Ramos (cell line): ENCODE measurements around the gene MSH3.
"Not testable (repeated sequence)": the region's sequence is repeated elsewhere in the genome, so short reads cannot be mapped to it uniquely, and the experiment has no call there.

Experiments
- in situ Hi-C: fragments of 300-500 bp; cut with MboI; formaldehyde crosslinking; loops from one replicate; pipeline ENCODE4 v1.14.3; 2022; ENCODE audit warnings: low sequenced_read_pairs; ENCODE audit not compliant: unreplicated experiment

Gene MSH3

GRCh38 chr5:80747922-80748321 lies 93.5 kb downstream of the MSH3 start:
- in situ Hi-C loops: no loop called here

DNA sequence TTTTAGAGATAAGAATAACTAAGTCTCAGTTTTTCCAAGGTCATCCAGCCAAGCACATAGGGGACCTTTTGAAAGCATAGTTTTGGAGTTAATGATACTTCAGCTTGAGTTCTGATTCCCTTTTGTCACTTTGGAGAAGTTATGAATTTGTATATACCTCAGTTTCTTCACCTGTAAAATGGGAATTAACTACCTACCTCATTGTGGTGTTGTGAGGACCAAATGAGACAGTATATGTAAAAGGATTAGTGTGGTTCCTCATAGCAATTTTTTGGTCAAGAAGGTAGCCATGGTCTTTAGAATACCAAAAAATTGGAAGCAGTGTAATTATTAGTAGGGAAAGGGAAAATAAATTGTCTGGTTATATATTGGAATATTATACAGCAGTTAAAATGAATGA lies 98.0 kb downstream of the MSH3 start:
- in situ Hi-C loops: no loop called here

DNA sequence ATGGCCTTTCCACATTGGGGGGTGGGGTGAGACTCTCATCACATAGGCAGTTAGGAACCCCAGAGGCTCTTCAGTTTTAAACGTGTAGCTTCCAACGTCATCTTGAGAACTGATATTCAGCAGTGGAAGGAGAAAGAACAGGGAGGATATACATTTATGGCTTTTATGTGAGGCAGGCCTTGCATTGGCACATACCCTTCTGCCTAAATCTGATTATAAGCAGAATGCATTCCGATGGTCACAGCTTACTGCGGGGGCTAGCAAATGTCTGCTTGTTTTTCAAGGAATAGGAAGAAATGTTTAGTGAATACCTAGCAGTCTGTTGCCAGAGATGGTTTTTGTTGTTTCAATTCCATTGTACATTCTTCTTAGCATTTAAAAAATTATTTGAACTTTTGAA lies 99.3 kb downstream of the MSH3 start:
- in situ Hi-C loops: no loop called here

DNA sequence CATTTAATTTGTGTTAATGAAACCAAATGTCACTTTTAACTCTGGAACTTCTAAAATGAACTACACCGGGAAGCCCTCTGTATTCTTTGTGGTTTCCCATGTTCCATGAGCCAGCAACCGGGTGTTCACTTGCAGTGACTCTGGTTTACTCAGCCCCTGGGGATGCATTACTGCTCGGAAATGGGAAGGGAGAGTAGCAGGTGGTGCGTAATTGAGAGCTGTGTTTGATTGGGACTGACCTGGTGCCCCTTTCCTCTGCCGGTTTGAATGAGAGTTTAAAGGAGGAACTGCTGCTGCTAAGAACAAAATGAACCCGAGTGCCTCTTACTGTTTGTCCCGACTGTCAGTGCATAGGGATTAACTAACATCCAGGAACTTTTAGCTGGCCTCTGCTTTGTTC lies 100.4 kb downstream of the MSH3 start:
- in situ Hi-C loops: no loop called here

DNA sequence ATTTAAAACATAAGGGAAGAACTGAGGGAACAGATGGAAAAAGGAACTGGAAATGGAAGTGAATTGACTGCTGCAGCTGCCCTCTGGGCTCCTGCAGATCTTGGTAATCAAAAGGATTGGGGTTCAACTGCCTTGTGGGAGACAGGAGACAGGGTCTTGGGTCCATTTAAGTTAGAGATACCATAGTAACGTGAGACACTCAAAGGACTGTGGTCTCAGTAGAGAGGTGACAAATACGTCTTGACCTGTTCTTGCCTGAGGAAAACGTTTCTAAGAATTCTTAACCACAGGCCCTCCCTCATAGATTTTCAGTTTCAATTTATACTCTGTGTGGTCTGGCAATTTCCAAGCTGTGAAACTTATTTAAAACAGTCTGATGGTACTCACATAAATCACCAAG lies 101.2 kb downstream of the MSH3 start:
- in situ Hi-C loops: no loop called here

DNA sequence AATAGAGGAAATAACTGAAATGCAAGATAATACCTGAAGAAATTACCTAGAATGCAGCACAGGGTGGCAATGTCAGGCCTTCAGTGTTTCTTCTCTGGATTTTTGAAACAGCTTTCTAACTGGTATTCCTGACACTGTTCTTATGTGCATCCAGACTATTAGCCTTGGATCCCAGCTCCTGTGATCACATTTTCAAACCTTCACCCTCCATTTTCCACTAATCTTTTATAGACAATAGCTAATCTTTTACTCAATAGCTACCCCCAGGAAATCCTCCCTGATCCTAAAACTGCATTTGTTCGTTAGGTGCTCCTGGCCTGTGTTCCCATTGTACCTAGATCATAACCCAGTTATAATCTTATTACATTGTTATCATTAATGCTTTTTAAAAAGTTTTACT lies 101.8 kb downstream of the MSH3 start:
- in situ Hi-C loops: no loop called here

GRCh38 chr5:80757290-80757689 lies 102.8 kb downstream of the MSH3 start:
- in situ Hi-C loops: no loop called here

DNA sequence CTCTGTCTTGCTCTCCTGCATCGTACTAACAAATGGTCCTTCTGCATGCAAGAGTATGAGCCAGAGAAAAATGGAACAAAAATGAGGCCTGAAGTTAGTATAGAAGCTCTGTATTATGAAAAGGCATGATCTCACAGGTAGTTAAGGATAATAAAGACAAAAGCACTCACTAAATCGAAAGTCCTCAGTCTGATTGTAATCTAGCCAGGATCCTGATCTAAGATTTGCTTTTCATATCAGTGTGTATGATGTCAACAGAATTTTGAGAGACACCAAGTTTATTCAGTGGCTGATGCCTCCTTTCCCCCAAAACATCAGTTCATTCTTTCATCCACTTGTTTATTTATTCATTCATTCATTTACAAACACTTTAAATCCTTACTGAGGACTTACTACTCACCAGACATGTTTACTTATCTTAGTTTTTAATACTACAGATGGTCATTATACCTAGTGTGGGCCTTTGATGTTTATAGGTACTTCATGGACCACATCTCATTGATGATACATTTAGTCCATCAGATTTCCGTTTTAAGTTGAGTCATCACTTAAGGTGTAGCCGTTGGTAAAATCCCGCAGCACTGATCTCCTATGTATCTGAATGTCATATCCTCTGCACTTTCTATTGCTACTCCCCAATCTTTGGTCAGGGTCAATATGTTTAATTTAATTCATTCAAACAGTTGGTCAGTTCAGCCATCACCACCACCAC lies 105.6 kb downstream of the MSH3 start:
- in situ Hi-C loops: no loop called here

DNA sequence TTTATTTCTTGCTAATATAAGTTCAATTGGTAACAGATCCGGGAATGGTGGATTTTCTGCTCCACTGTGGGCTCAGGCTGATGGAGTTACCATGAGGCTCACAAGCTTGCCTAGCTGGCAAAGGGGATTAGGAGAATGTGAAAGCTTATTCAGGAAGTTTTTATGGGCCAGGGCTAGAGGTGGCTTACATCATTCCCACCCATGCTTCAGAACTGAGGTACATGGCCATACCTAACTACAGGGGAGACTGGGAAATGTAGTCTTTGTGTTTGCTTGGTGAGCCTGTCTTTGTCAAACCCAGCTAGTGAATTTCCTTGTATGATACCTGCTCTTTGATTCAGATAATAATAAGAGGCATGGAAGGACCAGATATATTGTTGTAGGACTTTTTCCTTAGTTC lies 106.2 kb downstream of the MSH3 start:
- in situ Hi-C loops: no loop called here

GRCh38 chr5:80761176-80761575 lies 106.7 kb downstream of the MSH3 start:
- in situ Hi-C loops: no loop called here

DNA sequence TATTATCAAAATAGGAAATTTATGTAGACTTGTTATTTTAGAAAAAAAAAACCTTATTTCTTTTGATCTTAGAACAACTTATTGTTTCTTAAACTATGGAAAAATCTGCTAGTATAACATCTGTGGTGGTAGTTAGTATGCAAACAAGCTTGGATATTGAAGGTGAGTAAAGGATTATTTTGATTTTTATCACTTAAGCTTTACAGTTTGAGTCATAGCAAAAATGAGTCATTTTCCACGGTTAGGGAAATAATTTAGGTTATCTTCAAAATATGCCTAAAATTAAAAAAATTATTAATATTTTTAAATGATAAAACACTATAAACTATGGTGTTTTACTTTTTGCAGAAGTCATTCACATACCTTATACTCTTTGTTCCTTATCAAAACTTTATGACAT lies 107.5 kb downstream of the MSH3 start:
- in situ Hi-C loops: no loop called here

- in situ Hi-C loops: no loop called here
Observed at GRCh38 chr5:80762573-80762972, 108.1 kb downstream of the MSH3 start.

DNA sequence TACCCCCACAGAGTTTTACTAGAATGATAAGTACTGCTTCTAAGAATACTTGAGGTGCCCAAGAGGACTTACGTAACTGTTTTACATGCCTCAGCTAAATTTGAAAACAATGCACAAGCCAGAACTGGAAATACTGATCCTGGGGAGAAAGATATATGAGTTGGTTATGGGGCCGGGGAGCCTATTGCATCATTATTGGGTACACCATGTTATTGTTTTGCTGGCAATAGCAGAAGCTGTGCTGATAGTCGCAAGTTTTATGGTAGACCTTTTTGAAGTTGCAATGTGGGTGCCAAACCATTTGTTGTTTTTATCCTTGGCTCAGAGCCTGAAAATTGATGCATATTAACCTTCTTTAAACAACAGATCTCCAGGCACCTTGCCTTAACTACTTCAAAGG lies 108.8 kb downstream of the MSH3 start:
- in situ Hi-C loops: no loop called here

DNA sequence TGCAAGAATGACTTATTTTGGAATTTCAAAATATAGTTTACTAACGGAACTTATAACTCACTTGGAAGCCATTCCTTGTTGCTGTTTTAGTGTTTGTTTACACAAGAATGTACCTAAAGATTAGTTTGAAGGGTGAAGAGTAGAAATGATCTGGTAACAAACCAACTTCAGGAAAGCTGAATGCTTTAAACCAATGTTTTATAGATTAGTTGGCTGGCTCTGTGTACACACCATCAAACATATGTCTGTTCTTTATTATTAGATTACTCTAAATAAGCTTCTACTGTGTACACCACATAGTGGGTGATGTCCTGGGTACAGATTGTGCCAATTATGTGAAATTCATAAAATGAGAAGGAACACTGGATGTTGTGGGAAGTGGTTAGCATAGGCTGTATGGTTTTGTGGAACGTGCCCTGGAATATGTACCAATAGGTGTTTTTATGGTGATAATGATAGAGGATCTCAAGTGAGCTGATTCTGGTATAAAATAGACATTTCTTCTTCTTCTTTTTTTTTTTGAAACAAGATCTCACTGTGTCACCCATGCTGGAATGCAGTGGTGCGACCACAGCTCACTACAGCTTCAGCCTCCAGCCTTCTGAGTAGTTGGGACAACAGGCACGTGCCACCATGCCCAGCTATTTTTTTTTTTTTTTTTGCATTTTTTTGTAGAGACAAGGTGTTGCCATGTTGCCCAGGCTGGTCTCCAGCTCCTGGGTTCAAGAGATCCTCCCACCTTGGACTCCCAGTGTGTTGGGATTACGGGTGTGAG lies 109.6 kb downstream of the MSH3 start:
- in situ Hi-C loops: no loop called here

GRCh38 chr5:80764786-80765185 lies 110.3 kb downstream of the MSH3 start:
- in situ Hi-C loops: no loop called here

- in situ Hi-C loops: no loop called here
Observed at GRCh38 chr5:80777347-80778287, 123.2 kb downstream of the MSH3 start.

DNA sequence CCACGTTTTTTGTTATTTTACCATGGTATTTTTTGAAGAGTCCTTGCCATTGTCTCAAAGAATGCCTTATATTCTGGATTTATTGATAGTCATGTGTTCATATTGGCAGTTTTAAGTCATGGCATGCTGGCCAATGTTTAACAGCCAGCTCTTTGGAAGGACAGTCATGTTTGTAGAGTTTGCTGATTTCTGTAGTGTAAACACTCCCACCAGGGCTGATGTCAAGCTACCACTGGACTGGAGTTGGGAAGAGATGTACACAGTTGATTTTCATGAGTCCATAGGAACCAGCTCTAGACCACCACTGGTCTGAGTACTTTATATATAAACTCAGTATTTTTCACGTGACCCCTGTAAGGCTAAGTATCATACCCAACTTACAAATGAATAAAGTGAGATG lies 125.6 kb downstream of the MSH3 start:
- in situ Hi-C loops: no loop called here

DNA sequence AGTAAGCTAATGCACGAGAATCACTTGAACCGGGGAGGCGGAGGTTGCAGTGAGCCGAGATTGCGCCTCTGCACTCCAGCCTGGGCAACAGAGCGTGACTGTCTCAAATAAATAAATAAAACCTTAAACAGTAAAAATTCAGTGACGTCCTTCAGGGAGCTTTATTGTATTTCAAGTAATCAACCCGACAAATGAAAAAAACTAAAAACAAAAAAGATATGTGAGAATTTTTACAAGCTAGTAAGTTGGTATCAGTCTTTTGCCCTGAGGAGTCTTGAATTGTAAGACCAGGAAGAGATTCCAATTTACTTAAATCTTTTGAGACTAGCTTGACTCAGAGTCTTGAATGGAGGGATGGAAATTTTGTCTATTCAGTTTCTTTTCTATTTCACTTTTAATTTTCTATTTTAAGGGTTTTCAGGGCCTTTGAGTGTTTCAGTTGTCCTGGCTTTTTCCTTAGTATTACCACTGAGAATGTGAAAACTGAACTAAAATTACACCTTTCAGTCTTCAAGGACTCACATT lies 126.4 kb downstream of the MSH3 start:
- in situ Hi-C loops: no loop called here

DNA sequence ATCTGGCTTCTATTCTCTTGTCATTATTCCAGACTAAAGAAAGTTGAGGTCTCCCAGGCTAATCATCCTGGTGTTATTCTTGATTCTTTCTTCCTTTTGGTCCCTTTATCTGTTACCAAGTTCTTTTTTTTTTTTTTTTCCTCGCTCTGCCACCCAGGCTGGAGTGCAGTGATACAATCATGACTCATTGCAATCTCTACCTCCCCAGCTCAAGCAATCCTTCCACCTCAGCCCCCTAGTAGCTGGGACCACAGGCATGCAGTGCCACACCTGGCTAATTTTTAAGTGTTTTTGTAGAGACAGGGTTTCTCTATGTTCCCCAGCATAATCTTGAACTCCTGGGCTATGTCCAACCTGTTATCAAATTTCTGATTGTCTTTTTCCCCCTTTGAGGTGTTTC lies 126.9 kb downstream of the MSH3 start:
- in situ Hi-C loops: no loop called here

DNA sequence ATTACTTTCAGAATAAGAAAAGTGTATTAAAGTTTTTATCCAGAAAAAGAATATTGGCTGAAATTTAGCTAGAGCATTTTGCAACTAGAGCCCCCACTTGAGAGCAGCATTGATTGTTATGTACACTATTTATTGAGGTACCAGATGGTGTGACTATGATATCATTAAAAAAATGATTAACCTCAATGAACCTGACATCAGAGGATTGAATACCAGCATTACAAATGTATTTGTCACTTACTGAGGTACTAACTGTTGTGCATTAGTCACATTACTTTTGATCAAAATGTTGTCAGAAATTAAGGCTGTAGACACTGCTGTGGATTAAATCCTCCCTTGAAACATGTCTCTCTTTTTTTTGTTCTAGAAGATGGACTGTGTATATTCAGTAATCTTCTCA lies 128.2 kb downstream of the MSH3 start:
- in situ Hi-C loops: no loop called here

DNA sequence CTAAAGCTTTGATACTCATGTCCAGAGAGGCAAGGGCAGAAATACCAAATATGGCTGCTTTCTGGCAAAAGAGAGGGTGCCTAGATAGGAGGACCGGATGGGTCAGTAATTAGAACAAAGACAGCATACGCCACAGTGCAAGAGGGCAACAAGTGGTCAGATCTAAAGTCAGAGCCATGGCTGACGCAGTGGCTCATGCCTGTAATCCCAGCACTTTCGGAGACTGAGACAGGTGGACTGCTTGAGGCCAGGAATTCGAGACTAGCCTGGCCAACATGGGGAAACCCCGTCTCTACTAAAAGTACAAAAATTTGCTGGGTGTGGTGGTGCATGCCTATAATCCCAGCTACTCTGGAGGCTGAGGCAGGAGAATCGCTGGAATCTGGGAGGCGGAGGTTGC lies 129.3 kb downstream of the MSH3 start:
- in situ Hi-C loops: not testable (repeated sequence)
